PC-3 (cell line): ENCODE results near the gene SOBP.

Experiments used
- EZH2 ChIP-seq: fragments of 300-600 bp; sonication (generic); IDR thresholded peaks from one replicate; pipeline ENCODE4 v1.6.1; 2017; ENCODE audit warnings: antibody characterized with exemption, mild to moderate bottlenecking, low read length; ENCODE audit not compliant: unreplicated experiment
- TF ChIP-seq, protein P1 (sequence below): fragments of 300-600 bp; sonication (generic); conservative IDR thresholded peaks from 2 replicates; pipeline ENCODE4 v1.5.1; 2017; ENCODE audit warnings: antibody characterized with exemption, low read depth, mild to moderate bottlenecking, low read length

DNA sequence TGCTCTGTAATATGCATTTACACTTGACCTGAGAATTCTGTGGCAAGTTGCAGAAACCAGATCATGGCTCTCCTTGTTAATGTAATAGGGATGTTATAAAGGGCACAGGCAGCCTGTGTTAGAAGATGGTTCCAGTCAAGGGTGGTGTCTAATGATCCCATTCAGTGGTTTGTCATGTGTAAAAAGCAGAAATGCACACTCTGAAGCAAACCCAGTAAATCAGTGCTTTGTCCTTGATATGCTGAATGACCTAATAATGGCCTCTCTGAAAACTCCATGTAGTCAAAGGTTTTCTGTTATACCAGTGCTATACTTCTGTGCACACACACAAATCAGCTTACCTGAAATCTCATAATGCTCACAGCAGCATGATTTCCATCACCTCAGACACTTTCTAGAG, 66.2 kb downstream of the SOBP start:
- no peak for TF ChIP-seq EZH2
- TF ChIP-seq, protein P1, sequence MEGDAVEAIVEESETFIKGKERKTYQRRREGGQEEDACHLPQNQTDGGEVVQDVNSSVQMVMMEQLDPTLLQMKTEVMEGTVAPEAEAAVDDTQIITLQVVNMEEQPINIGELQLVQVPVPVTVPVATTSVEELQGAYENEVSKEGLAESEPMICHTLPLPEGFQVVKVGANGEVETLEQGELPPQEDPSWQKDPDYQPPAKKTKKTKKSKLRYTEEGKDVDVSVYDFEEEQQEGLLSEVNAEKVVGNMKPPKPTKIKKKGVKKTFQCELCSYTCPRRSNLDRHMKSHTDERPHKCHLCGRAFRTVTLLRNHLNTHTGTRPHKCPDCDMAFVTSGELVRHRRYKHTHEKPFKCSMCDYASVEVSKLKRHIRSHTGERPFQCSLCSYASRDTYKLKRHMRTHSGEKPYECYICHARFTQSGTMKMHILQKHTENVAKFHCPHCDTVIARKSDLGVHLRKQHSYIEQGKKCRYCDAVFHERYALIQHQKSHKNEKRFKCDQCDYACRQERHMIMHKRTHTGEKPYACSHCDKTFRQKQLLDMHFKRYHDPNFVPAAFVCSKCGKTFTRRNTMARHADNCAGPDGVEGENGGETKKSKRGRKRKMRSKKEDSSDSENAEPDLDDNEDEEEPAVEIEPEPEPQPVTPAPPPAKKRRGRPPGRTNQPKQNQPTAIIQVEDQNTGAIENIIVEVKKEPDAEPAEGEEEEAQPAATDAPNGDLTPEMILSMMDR: no peak
